DMS79 treated with DMSO at 0.1 percent for 48 hours (cell line): ENCODE measurements around the gene EID1.
"Not testable (repeated sequence)": the region's sequence is repeated elsewhere in the genome, so short reads cannot be mapped to it uniquely, and the experiment has no call there.

Source experiments
- DNase-seq: peaks from one replicate; lab custom pipeline; 2025; lab: John Stamatoyannopoulos, UW

Gene EID1

GRCh38 chr15:48910554-48910953, 32.6 kb downstream of the EID1 start:
- DNase-seq, result not testable (repeated sequence)

DNA sequence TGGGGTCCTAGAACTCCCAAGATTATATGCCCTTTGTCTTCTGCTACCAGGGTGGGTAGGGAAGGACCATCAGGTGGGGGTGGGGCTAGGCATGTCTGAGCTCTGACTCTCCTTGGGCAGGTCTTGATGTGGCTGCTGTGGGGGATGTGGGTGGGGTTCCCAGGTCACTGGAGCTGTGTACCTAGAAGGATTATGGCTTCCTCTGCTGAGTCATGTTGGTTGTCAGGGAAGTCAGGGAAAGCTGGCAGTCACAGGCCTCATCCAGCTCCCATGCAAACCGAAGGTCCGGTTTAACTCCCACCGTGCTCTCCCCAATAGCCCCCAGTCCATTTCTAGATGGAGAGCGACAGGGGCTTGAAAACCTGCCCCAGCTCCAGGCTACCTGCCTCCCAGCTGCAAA, 35.2 kb downstream of the EID1 start:
- no peak for DNase-seq

DNA sequence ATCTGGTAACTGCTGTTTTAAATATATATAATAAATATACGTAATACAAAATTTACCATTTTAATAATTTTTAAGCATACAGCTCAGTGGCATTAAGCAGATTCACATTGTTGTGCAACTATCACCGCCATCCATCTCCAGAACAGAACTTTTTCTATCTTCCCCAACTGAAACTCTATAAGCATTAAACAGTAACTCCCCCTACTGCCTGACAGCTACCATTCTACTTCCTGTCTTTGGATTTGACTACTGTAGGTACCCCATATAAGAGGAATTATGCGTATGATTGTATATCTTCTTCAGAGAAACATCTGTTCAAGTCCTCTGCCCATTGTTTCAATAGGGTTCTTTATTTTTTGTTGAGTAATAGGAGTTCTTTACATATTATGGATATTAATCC, 36.8 kb downstream of the EID1 start:
- no peak for DNase-seq

DNA sequence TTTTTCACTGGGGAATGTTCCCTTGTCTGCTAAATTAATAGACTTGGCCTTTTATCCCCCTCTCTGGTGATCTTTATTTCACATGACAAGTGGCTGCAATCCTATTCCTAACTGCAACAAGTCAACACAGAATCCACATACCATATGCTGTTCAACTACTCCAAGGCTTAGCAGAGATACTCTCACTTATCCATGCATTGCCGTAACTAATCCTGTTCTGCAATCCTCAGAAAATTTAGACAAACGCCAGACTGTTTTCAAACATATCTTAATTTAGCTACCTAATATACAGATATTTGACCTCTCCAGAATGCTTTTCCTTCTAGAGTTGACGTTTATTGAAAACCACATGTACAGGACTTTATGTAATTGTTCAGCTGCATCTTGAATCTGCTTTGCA, 37.9 kb downstream of the EID1 start:
- DNase-seq, result no peak

GRCh38 chr15:48916721-48917120, 38.8 kb downstream of the EID1 start:
- no peak for DNase-seq

GRCh38 chr15:48922046-48922445, 44.1 kb downstream of the EID1 start:
- DNase-seq, result no peak

DNA sequence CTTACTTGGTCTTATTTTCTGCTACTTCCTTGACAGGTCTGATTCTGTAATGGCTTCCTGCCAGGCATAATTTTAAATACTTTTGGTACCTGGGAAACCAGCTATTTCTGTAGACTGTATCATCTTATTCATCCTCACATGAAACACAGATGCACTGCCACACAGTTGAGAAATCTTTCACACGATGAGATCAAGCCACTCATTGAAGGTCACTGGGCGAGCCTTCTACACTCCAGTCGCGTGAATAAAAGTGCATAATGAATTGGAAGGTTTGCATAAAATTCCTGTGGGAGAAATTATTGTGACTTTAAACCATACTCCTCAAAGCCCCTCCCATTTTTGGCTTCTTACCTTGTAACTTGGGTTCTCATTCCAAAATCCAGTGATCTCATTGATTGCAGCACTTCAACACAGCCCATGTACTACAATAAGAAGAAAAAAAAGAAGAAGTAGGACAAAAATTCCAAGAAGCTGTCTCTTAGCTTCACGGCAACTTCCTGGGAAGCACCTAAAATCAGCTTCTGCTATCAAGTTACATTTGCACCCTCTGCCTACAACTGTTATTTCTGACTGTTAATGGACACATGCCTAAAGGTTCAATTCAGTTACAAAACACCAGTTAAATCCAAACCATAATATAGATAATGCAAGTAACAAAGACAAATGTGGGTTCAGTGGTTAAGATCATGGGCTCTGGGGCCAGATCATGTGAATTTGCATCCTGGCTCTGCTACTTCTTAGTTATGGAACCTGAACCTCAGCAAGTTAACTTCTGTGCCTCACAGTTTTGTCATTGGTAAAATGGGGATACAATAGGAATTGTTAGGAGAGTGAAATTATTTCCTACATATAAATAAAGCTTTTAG, 46.8 kb downstream of the EID1 start:
- no peak for DNase-seq

DNA sequence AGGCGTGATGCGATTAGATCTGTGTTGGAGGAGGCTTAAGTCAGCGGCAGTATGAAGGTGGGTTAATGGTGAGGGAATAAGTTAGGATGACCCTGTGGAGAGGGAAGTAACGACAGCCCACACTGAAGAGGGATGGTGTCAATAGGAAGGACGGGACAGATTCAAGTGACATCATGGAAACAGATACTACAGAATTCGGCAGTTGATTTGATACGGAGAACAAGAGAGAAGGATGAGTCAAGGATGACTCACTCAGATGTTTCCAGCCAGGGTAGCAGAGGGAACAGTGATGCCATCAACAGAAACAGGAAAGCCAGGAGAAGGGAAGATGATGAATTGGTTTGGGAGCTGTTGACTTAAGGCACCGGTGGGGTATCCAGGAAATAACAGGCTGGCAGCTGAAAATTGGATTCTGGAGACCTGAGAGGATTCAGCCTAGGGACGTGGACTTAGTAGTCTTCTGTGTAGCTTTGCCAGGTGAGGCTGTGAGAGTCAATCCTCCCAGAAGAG, 47.8 kb downstream of the EID1 start:
- DNase-seq, result no peak

DNA sequence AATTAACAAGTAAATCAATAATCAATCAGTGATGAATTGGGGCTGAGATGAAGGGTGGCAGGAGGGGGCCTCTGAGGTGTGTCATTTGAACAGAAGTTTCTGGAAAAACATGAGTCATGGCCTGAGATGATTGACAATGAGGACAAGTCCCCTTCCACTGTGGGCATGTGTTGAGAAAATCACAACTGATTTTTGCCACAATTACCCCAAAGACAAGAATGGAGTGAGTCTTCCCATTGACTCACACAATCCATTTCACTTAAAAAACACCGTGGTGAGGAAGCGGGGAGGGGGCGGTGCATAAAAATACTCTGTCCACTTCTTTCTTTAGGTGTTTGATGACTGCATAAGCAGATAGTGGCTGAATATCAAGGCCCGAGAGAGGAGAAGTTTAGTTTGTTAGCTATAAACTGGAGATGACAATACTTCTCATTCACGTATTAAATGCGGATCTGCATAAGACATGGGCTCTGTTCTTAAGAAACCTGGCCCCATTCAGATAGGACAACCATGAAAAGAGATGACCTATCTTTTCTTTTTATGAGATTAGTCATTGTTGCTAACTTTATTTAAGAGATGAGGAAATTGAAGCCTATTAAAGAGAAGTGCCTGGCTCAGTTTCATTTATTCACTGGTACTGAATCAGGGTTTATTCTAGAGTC, 51.1 kb downstream of the EID1 start:
- DNase-seq, result no peak

DNA sequence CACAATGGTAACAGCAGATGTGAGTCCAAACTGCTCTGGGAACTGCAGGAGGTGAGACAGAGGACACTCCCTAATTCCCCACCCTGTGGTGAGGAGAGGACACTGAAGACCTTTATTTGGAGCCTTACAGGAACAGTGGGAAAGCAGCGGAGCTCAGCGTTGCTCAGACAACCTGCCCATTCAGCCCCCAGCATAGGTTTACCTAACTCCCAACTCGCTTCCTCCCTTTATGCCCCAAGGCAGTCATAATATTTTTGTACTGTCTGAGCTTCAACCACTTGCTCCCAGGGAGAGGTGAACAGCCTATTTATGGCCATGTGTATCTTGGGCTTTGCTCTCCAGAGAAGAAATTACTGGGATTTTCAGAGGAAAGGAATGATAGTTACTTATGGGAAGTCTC, 51.7 kb downstream of the EID1 start:
- no peak for DNase-seq
